ENCODE results near the gene LAMA4.

DNA sequence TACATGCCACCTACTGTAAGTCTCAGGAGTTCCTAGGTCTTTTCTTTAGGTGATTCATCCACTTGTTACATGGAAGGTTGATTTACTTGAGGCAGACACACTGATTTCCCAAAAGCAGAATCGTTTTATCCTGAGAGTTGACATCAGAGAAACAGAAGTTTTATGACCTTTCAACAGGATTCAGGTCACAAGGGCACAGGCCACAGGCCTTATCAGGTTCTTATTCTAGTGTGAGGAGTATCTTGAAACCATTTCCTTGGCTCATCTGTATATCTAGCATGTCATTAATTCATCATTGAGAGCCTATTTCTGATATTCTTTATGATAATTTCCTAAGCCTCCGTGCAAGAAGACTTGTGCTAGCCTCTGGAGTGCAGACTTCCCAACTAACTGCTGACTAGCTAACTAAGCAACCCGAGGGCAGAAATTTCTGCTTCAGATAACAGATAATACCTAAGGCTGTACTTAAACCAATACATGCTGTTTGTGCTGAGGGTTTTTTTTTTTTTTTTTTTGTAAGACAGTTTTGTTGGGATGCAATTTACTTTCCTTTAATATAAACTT, 47.9 kb upstream of the LAMA4 start:
- TF ChIP-seq, protein P1, sequence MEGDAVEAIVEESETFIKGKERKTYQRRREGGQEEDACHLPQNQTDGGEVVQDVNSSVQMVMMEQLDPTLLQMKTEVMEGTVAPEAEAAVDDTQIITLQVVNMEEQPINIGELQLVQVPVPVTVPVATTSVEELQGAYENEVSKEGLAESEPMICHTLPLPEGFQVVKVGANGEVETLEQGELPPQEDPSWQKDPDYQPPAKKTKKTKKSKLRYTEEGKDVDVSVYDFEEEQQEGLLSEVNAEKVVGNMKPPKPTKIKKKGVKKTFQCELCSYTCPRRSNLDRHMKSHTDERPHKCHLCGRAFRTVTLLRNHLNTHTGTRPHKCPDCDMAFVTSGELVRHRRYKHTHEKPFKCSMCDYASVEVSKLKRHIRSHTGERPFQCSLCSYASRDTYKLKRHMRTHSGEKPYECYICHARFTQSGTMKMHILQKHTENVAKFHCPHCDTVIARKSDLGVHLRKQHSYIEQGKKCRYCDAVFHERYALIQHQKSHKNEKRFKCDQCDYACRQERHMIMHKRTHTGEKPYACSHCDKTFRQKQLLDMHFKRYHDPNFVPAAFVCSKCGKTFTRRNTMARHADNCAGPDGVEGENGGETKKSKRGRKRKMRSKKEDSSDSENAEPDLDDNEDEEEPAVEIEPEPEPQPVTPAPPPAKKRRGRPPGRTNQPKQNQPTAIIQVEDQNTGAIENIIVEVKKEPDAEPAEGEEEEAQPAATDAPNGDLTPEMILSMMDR (IDR thresholded peaks at IDR 0.05): no peak
- TF ChIP-seq POLR2AphosphoS5 (IDR thresholded peaks at IDR 0.05): no peak
- no peak for TF ChIP-seq POLR2A (IDR thresholded peaks at IDR 0.05; ENCODE audit: low read depth)
- no peak for TF ChIP-seq EP300 (IDR thresholded peaks at IDR 0.05)
